D721Med (cell line): ENCODE results near the gene GRK7.

ENCODE experiments used
- DNase-seq: peaks from one replicate; pipeline ENCODE4 v3.0.0; 2011; ENCODE audit warnings: low spot score; ENCODE audit not compliant: insufficient read length
- FAIRE-seq: peaks from 2 replicates; lab custom pipeline; 2011; peaks lifted over from hg19 to GRCh38; lab: Jason Lieb, UNC
- TF ChIP-seq, protein P1 (sequence below): IDR thresholded peaks from 2 replicates; pipeline ENCODE4 v1.5.1; 2012; ENCODE audit warnings: mild to moderate bottlenecking, control low read depth; ENCODE audit not compliant: insufficient read depth; ENCODE audit errors: missing control alignments

Gene GRK7

GRCh38 chr3:141807277-141808033 is 44.2 kb downstream of the GRK7 start:
- no peak for DNase-seq
- FAIRE-seq, result no peak
- TF ChIP-seq, protein P1, sequence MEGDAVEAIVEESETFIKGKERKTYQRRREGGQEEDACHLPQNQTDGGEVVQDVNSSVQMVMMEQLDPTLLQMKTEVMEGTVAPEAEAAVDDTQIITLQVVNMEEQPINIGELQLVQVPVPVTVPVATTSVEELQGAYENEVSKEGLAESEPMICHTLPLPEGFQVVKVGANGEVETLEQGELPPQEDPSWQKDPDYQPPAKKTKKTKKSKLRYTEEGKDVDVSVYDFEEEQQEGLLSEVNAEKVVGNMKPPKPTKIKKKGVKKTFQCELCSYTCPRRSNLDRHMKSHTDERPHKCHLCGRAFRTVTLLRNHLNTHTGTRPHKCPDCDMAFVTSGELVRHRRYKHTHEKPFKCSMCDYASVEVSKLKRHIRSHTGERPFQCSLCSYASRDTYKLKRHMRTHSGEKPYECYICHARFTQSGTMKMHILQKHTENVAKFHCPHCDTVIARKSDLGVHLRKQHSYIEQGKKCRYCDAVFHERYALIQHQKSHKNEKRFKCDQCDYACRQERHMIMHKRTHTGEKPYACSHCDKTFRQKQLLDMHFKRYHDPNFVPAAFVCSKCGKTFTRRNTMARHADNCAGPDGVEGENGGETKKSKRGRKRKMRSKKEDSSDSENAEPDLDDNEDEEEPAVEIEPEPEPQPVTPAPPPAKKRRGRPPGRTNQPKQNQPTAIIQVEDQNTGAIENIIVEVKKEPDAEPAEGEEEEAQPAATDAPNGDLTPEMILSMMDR, result no peak

GRCh38 chr3:141808586-141808985 is 45.4 kb downstream of the GRK7 start:
- no peak for FAIRE-seq
- DNase-seq, result no peak

DNA sequence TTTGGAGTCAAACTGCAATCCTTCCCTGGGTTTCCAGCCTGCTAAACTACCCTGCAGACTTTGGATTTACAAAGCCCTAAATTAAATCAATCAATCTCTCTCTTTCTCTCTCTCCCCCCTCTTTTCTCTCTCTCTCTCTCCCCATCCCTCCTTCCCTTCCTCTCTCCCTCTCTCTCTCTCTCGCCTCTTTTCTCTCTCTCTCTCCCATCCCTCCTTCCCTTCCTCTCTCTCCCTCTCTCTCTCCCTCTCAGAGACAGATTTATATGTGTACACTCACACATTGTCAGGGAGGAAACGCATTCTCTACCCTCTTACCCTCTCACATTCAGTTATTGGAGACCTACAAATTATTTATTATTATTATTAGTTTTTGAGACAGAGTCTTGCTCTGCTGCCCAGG is 47.0 kb downstream of the GRK7 start:
- FAIRE-seq, result no peak
- TF ChIP-seq, protein P1, result no peak
- no peak for DNase-seq

More at GRCh38 chr3:141808586-141808985, 45.4 kb downstream of the GRK7 start:
- TF ChIP-seq, protein P1, result no peak

DNA sequence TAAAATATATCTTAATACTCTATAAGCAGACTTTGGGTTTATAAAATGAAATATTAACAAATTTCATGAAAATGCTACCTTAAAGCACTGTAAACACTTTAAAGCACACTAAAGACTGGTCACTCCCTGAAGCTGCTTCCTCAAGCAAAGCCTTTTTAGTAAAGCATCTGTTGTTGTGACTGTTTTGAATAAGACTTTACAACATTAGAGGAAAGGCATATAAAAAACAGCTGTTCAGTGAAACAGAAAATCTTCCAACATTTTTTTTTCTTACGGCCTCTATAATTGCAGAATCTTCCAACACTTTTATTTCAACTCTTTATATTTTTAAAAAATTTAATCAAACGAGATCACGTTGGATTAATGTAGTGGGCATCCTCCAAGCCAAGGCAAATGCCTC is 48.1 kb downstream of the GRK7 start:
- DNase-seq (no peak), FAIRE-seq (no peak)

GRCh38 chr3:141812084-141812483 is 48.9 kb downstream of the GRK7 start:
- no peak for FAIRE-seq
- TF ChIP-seq, protein P1, result no peak
- DNase-seq, result no peak

More for the DNA sequence above, 48.1 kb downstream of the GRK7 start:
- TF ChIP-seq, protein P1, result no peak

GRCh38 chr3:141812586-141812985 is 49.4 kb downstream of the GRK7 start:
- DNase-seq (no peak), FAIRE-seq (no peak)

More at GRCh38 chr3:141812586-141812985, 49.4 kb downstream of the GRK7 start:
- TF ChIP-seq, protein P1, result no peak
